Endodermal cell (in vitro differentiated cells): Measurements from ENCODE around the gene RIMKLB. TPM values are rescaled to one million over a fixed set of nuclear protein-coding genes. Genes with fewer than 3 reads are reported as not detected.

Source experiments
- DNase-seq: peaks from one replicate; pipeline ENCODE4 v3.0.0-alpha.2; 2017
- H3K27ac ChIP-seq: 2 replicates; pipeline ENCODE4 v1.5.1; 2013; ENCODE audit warnings: mild to moderate bottlenecking, low read depth, low read length, moderate library complexity
- H3K27me3 ChIP-seq: 2 replicates; pipeline ENCODE4 v1.6.1; 2013; ENCODE audit warnings: mild to moderate bottlenecking, low read length, moderate library complexity; ENCODE audit not compliant: insufficient read depth, control insufficient read depth, poor library complexity, severe bottlenecking
- H3K36me3 ChIP-seq: 2 replicates; pipeline ENCODE4 v1.7.0; 2013; ENCODE audit warnings: mild to moderate bottlenecking, low read length, moderate library complexity; ENCODE audit not compliant: control insufficient read depth, insufficient read depth
- H3K4me1 ChIP-seq: one replicate; pipeline ENCODE4 v1.7.0; 2013; ENCODE audit warnings: low read length; ENCODE audit not compliant: control insufficient read depth, insufficient read depth
- H3K4me3 ChIP-seq: 2 replicates; pipeline ENCODE4 v1.5.1; 2013; ENCODE audit warnings: mild to moderate bottlenecking, low read length, moderate library complexity
- H3K9ac ChIP-seq: 2 replicates; pipeline ENCODE4 v1.6.1; 2013; ENCODE audit warnings: mild to moderate bottlenecking, low read length, moderate library complexity; ENCODE audit not compliant: poor library complexity, severe bottlenecking; ENCODE audit errors: extremely low read depth
- H3K9me3 ChIP-seq: 2 replicates; pipeline ENCODE4 v1.6.1; 2013; ENCODE audit warnings: mild to moderate bottlenecking, low read length, moderate library complexity; ENCODE audit not compliant: control insufficient read depth
- H3K27ac Mint-ChIP-seq: 2 replicates; pipeline ENCODE4 v1.8.0; 2020; ENCODE audit warnings: mixed read lengths
- H3K27me3 Mint-ChIP-seq: 2 replicates; pipeline ENCODE4 v1.8.0; 2021; ENCODE audit warnings: mild to moderate bottlenecking, mixed read lengths; ENCODE audit not compliant: insufficient read depth
- H3K36me3 Mint-ChIP-seq: 2 replicates; pipeline ENCODE4 v1.8.0; 2020; ENCODE audit warnings: low read depth, mixed read lengths
- H3K4me1 Mint-ChIP-seq: 2 replicates; pipeline ENCODE4 v1.8.0; 2020; ENCODE audit warnings: mixed read lengths
- H3K4me3 Mint-ChIP-seq: 2 replicates; pipeline ENCODE4 v1.8.0; 2020; ENCODE audit warnings: mild to moderate bottlenecking, moderate library complexity, mixed read lengths
- H3K9me3 Mint-ChIP-seq: 2 replicates; pipeline ENCODE4 v1.8.0; 2020; ENCODE audit warnings: mild to moderate bottlenecking, mixed read lengths
- WGBS, 2 experiments: methylation state at CpG; one replicate each; pipeline versions ENCODE4 v1.1.5 to v1.1.7; 2013; ENCODE audit warnings: missing lambda C conversion rate in 2 of 2, mixed read lengths in 1 of 2; ENCODE audit not compliant: insufficient coverage in 1 of 2, insufficient read length in 1 of 2; 5-methylcytosine and 5-hydroxymethylcytosine counted together
- total RNA-seq, 2 donors: library from RNA; stranded (reverse); fragmentation: NEBNext Ultra II Directional in 1 of 2; extraction: Animal tissue kit (Norgen Biotek cat#: 25700) in 1 of 2; gene quantifications; 2 replicates in 1 of 2; 3 replicates in 1 of 2; pipeline ENCODE4 v1.2.1, GENCODE V29; 2021
- TF ChIP-seq, protein P1 (sequence below): fragments of 200-600 bp; sonication (generic); conservative IDR thresholded peaks from 2 replicates; pipeline ENCODE4 v1.5.0; 2021; ENCODE audit warnings: antibody characterized with exemption, mild to moderate bottlenecking

RIMKLB gene
- total RNA-seq, 2 donors from 2014 or later = 85.3 to 180 TPM

DNA sequence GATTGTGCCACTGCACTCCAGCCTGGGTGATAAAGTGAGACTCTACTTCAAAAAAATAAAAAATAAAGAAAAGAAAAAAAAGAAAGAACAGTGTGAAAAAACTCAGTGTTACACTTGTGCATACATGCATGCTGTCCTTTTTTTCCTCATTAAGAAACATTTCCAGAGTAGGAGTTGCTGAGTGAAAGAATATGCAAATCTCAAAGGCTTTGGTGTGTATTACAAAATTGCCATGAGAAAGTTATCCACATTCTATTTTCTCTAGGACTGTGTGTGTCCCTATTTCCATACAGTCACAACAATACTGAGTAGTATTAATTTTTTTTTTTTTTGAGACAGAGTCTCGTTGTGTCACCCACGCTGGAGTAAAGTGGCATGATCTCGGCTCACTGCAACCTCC lies 123.8 kb downstream of the RIMKLB start:
- peaks cover 15% of the 10 kb centered on the region for H3K9me3 Mint-ChIP-seq
- 100% methylated on average over 3 of the region's 3 CpGs; no CpG with 5 or more reads in 1 of the 2 experiments for WGBS, 2 experiments
- peaks cover 20% of the 10 kb centered on the region for H3K36me3 Mint-ChIP-seq
- Histone ChIP-seq H3K4me3 (no peak overlapping the region), H3K36me3 (peaks cover 25% of the 10 kb centered on the region), H3K9me3 (peaks cover 17% of the 10 kb centered on the region), H3K27me3 (no peaks in the 10 kb centered on the region), H3K27ac (no peak overlapping the region), H3K4me1 (peaks cover 9% of the 10 kb centered on the region), H3K9ac (no peak overlapping the region)
- H3K4me3 Mint-ChIP-seq = no peak overlapping the region
- no peak overlapping the region for H3K27ac Mint-ChIP-seq
- no peak for DNase-seq
- TF ChIP-seq, protein P1, sequence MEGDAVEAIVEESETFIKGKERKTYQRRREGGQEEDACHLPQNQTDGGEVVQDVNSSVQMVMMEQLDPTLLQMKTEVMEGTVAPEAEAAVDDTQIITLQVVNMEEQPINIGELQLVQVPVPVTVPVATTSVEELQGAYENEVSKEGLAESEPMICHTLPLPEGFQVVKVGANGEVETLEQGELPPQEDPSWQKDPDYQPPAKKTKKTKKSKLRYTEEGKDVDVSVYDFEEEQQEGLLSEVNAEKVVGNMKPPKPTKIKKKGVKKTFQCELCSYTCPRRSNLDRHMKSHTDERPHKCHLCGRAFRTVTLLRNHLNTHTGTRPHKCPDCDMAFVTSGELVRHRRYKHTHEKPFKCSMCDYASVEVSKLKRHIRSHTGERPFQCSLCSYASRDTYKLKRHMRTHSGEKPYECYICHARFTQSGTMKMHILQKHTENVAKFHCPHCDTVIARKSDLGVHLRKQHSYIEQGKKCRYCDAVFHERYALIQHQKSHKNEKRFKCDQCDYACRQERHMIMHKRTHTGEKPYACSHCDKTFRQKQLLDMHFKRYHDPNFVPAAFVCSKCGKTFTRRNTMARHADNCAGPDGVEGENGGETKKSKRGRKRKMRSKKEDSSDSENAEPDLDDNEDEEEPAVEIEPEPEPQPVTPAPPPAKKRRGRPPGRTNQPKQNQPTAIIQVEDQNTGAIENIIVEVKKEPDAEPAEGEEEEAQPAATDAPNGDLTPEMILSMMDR = no peak
- no peaks in the 10 kb centered on the region for H3K27me3 Mint-ChIP-seq
- peaks cover 46% of the 10 kb centered on the region for H3K4me1 Mint-ChIP-seq

DNA sequence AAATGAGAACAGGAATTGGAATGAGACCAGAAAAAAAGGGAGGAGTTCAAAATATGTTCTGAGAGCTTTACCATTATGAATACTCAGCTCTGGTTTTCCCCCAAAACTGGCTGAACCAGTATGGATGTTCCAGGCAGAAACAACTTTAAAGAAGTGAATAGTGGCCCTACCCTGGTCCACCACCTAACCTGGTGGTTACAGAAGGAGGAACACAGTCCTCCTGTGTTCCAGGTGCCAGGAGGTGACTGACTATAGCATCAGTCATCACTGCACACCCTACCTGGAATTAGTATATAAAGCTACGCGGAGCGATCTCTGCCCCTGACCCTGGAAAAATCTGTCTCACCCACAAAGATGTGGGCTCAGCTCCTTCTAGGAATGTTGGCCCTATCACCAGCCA lies 124.5 kb downstream of the RIMKLB start, which contains the start of gene A2ML1:
A2ML1 (plus strand) TSS at position 324 of the 400 bp plus-strand sequence; CDS start at position 355, 31 bp downstream.
- H3K27me3 ChIP-seq = no peaks in the 10 kb centered on the region
- no peak within 1 kb of the TSS for H3K27ac ChIP-seq
- peaks cover 17% of the 10 kb centered on the region for H3K9me3 ChIP-seq
- peaks cover 18% of the 10 kb centered on the region for H3K36me3 ChIP-seq
- H3K27me3 Mint-ChIP-seq = no peaks in the 10 kb centered on the region
- H3K27ac Mint-ChIP-seq = peak within 1 kb of the TSS; percentile 5
- TF ChIP-seq, protein P1 = no peak
- DNase-seq = no peak
- no peak within 1 kb of the TSS for H3K9ac ChIP-seq
- peaks cover 20% of the 10 kb centered on the region for H3K36me3 Mint-ChIP-seq
- no peak within 1 kb of the TSS for H3K4me3 Mint-ChIP-seq
- peaks cover 18% of the 10 kb centered on the region for H3K9me3 Mint-ChIP-seq
- peaks cover 40% of the 10 kb centered on the region for H3K4me1 Mint-ChIP-seq
- no peak within 1 kb of the TSS for H3K4me3 ChIP-seq
- 86% methylated on average over 3 of the region's 3 CpGs; no CpG with 5 or more reads in 1 of the 2 experiments for WGBS, 2 experiments
- peaks cover 9% of the 10 kb centered on the region for H3K4me1 ChIP-seq

DNA sequence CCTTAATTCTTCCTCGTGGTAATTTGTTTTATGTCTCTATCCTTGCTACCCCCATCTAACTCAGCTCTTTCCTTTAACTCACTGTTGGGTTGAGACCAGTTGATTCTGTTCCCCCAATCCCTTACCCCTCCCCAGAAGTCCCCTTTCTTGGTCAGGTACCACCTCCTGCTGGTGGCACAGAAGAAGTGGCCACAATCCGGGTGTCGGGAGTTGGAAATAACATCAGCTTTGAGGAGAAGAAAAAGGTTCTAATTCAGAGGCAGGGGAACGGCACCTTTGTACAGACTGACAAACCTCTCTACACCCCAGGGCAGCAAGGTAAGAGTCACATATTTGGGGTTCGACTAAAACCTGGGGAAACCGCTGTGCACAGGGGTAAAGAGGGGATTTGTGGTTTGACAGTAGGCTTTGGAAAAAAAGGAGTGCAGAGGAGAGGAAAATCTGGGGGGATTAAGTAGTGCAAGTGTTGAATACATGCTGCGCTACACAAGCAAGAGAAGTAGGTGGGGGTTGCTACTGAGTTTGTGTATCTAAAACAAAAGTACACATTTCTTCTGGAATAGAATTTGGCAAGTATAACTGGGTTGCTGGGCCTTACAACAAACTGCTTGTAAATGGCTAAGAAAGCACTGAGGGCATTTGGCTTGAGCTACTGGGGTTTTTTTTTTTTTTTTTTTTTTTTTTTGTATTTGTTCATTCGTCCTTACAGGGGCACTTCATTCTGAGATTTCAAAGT lies 125.9 kb downstream of the RIMKLB start:
- H3K9me3 Mint-ChIP-seq = peaks cover 18% of the 10 kb centered on the region
- no peak overlapping the region for H3K27ac ChIP-seq
- H3K4me3 ChIP-seq = no peak overlapping the region
- peak; percentile 94 for DNase-seq
- H3K36me3 ChIP-seq = peaks cover 18% of the 10 kb centered on the region
- no peaks in the 10 kb centered on the region for H3K27me3 Mint-ChIP-seq
- H3K27me3 ChIP-seq = no peaks in the 10 kb centered on the region
- H3K4me1 ChIP-seq = peaks cover 9% of the 10 kb centered on the region
- H3K9me3 ChIP-seq = peaks cover 17% of the 10 kb centered on the region
- H3K9ac ChIP-seq = no peak overlapping the region
- TF ChIP-seq, protein P1 = peak; percentile 100
- peak overlapping the region; percentile 3 for H3K4me3 Mint-ChIP-seq
- H3K4me1 Mint-ChIP-seq = peaks cover 45% of the 10 kb centered on the region
- WGBS, 2 experiments = 24 to 28% methylated on average over 3 to 8 of the region's 8 CpGs
- peak overlapping the region; percentile 5 for H3K27ac Mint-ChIP-seq
- peaks cover 19% of the 10 kb centered on the region for H3K36me3 Mint-ChIP-seq
